CD8-positive, alpha-beta memory T cell (primary cell): ENCODE measurements around the gene EPB42. TPM values are rescaled to one million over a fixed set of nuclear protein-coding genes. Genes with fewer than 3 reads are reported as not detected.

ENCODE experiments used
- CTCF ChIA-PET: fragments of 350-600 bp; sonication (Branson Sonifier 250); formaldehyde crosslinking; loops from one replicate; lab custom pipeline; 2021; ENCODE audit warnings: antibody characterized with exemption; lab: Charles Lee
- POLR2A ChIA-PET: fragments of 350-600 bp; sonication (Branson Sonifier 250); formaldehyde crosslinking; loops from one replicate; lab custom pipeline; 2021; ENCODE audit warnings: antibody characterized with exemption; lab: Charles Lee
- DNase-seq, 5 donors: peaks; one replicate each; pipeline versions ENCODE4 v3.0.0 to v3.0.0-alpha.2; 2020 to 2022; ENCODE audit warnings: mixed read lengths in 1 of 5
- H3K27ac ChIP-seq: one replicate; pipeline ENCODE4 v1.7.0; 2013; ENCODE audit warnings: low read depth, mild to moderate bottlenecking, low read length, moderate library complexity
- H3K27me3 ChIP-seq: 2 replicates; pipeline ENCODE4 v1.7.0; 2013; ENCODE audit warnings: low read length, mild to moderate bottlenecking; ENCODE audit not compliant: insufficient read depth, poor library complexity, severe bottlenecking
- H3K36me3 ChIP-seq: 2 replicates; pipeline ENCODE4 v1.7.0; 2013; ENCODE audit warnings: mild to moderate bottlenecking, low read length, moderate library complexity; ENCODE audit not compliant: insufficient read depth
- H3K4me1 ChIP-seq: 2 replicates; pipeline ENCODE4 v1.7.0; 2013; ENCODE audit warnings: mild to moderate bottlenecking, low read length, moderate library complexity; ENCODE audit not compliant: insufficient read depth
- H3K4me3 ChIP-seq: 2 replicates; pipeline ENCODE4 v1.7.0; 2013; ENCODE audit warnings: mild to moderate bottlenecking, low read length
- H3K9me3 ChIP-seq: 2 replicates; pipeline ENCODE4 v1.7.0; 2013; ENCODE audit warnings: mild to moderate bottlenecking, low read length
- H3K27ac Mint-ChIP-seq, 8 donors: one replicate each; pipeline ENCODE4 v1.8.0; 2020 to 2021; ENCODE audit warnings: mixed read lengths in 8 of 8, mild to moderate bottlenecking in 6 of 8, inconsistent platforms in 3 of 8, moderate library complexity in 3 of 8
- H3K27me3 Mint-ChIP-seq, 2 donors: one replicate each; pipeline ENCODE4 v1.8.0; 2020 to 2021; ENCODE audit warnings: mixed read lengths in 2 of 2, mild to moderate bottlenecking in 1 of 2, moderate library complexity in 1 of 2
- H3K36me3 Mint-ChIP-seq, 3 donors: one replicate each; pipeline ENCODE4 v1.8.0; 2020 to 2021; ENCODE audit warnings: mixed read lengths in 3 of 3, inconsistent platforms in 1 of 3, mild to moderate bottlenecking in 1 of 3
- H3K4me1 Mint-ChIP-seq, 3 donors: one replicate each; pipeline ENCODE4 v1.8.0; 2020 to 2021; ENCODE audit warnings: mixed read lengths in 3 of 3, inconsistent platforms in 1 of 3, mild to moderate bottlenecking in 1 of 3
- H3K4me3 Mint-ChIP-seq, 7 donors: one replicate each; pipeline ENCODE4 v1.8.0; 2020 to 2021; ENCODE audit warnings: mixed read lengths in 7 of 7, mild to moderate bottlenecking in 6 of 7, moderate library complexity in 4 of 7, inconsistent platforms in 2 of 7
- H3K9me3 Mint-ChIP-seq, 5 donors: one replicate each; pipeline ENCODE4 v1.8.0; 2020 to 2022; ENCODE audit warnings: mixed read lengths in 5 of 5, mild to moderate bottlenecking in 3 of 5, moderate library complexity in 2 of 5, inconsistent platforms in 1 of 5
- polyA plus RNA-seq: library from polyadenylated mRNA; unstranded; fragments of 300-500 nt; fragmentation: Illumina TruSeq; gene quantifications from one replicate; pipeline ENCODE4 v1.2.3, GENCODE V29; 2021
- total RNA-seq, 2 experiments: library from RNA; stranded (reverse); gene quantifications; one replicate each; pipeline ENCODE4 v1.2.3, GENCODE V29; 2021

The EPB42 gene
- not detected for total RNA-seq
- polyA plus RNA-seq = not detected

- no peak for DNase-seq
- Histone ChIP-seq H3K27ac (no peak within 1 kb of the TSS), H3K9me3 (no peaks in the 10 kb centered on the region), H3K4me1 (no peaks in the 10 kb centered on the region), H3K27me3 (no peaks in the 10 kb centered on the region), H3K4me3 (no peak within 1 kb of the TSS), H3K36me3 (no peaks in the 10 kb centered on the region)
- H3K27ac Mint-ChIP-seq = peak within 1 kb of the TSS in 1 of 8 donors; percentile 82
- no peaks in the 10 kb centered on the region for H3K36me3 Mint-ChIP-seq
- H3K4me3 Mint-ChIP-seq = no peak within 1 kb of the TSS
- H3K9me3 Mint-ChIP-seq = peaks cover 0 to 3% (median 0%) of the 10 kb centered on the region in 5 donors
- peaks cover 18 to 39% of the 10 kb centered on the region in 2 donors for H3K27me3 Mint-ChIP-seq
- ChIA-PET CTCF (no interaction called here), POLR2A (no interaction called here)
- H3K4me1 Mint-ChIP-seq = peaks cover 6 to 8% (median 6%) of the 10 kb centered on the region in 3 donors
Observed at GRCh38 chr15:43220991-43221403, at the start of gene EPB42. Gene EPB42, minus strand, starts transcription at chr15:43221018. Its CDS starts 193 bp downstream, at chr15:43220825.

GRCh38 chr15:43270113-43270665 lies 49.4 kb upstream of the EPB42 start:
- POLR2A ChIA-PET = no interaction called here
- peaks cover 0 to 8% (median 0%) of the 10 kb centered on the region in 3 donors for H3K36me3 Mint-ChIP-seq

GRCh38 chr15:43268111-43269105 lies 47.6 kb upstream of the EPB42 start:
- peaks cover 5 to 9% (median 7%) of the 10 kb centered on the region in 3 donors for H3K4me1 Mint-ChIP-seq
- no peak overlapping the region for H3K4me3 Mint-ChIP-seq
- H3K9me3 Mint-ChIP-seq = peaks cover 1 to 7% (median 4%) of the 10 kb centered on the region in 5 donors
- ChIA-PET CTCF (interaction anchor here (1.8 kb wide), 1 partner anchor 17 kb away, joined by 4 read pairs; no protein-coding TSS in a partner anchor), POLR2A (no interaction called here)
- Histone ChIP-seq H3K4me1 (no peaks in the 10 kb centered on the region), H3K36me3 (no peaks in the 10 kb centered on the region), H3K27ac (no peak overlapping the region), H3K9me3 (no peaks in the 10 kb centered on the region), H3K4me3 (no peak overlapping the region), H3K27me3 (no peaks in the 10 kb centered on the region)
- peaks cover 0 to 8% (median 0%) of the 10 kb centered on the region in 3 donors for H3K36me3 Mint-ChIP-seq
- H3K27ac Mint-ChIP-seq = peak overlapping the region in 1 of 8 donors; percentile 27
- no peak for DNase-seq
- H3K27me3 Mint-ChIP-seq = peaks cover 10 to 53% of the 10 kb centered on the region in 2 donors

More at GRCh38 chr15:43270113-43270665, 49.4 kb upstream of the EPB42 start:
- peaks cover 10 to 55% of the 10 kb centered on the region in 2 donors for H3K27me3 Mint-ChIP-seq
- Histone ChIP-seq H3K27me3 (no peaks in the 10 kb centered on the region), H3K4me1 (no peaks in the 10 kb centered on the region), H3K9me3 (no peaks in the 10 kb centered on the region), H3K4me3 (no peak overlapping the region), H3K27ac (no peak overlapping the region), H3K36me3 (no peaks in the 10 kb centered on the region)
- no peak for DNase-seq
- H3K4me3 Mint-ChIP-seq = no peak overlapping the region
- peaks cover 5 to 9% (median 7%) of the 10 kb centered on the region in 3 donors for H3K4me1 Mint-ChIP-seq
- peaks cover 1 to 7% (median 4%) of the 10 kb centered on the region in 5 donors for H3K9me3 Mint-ChIP-seq
- peak overlapping the region in 2 of 8 donors; percentile 71 to 81 for H3K27ac Mint-ChIP-seq
- CTCF ChIA-PET = interaction anchor here (1.8 kb wide), 1 partner anchor 15 kb away, joined by 4 read pairs; no protein-coding TSS in a partner anchor

GRCh38 chr15:43267439-43267838 lies 46.6 kb upstream of the EPB42 start:
- ChIA-PET POLR2A (no interaction called here), CTCF (interaction anchor here (1.8 kb wide), 1 partner anchor 18 kb away, joined by 4 read pairs; no protein-coding TSS in a partner anchor)
- peaks cover 0 to 8% (median 0%) of the 10 kb centered on the region in 3 donors for H3K36me3 Mint-ChIP-seq
- DNase-seq = no peak
- no peak overlapping the region for H3K4me3 ChIP-seq
- H3K4me3 Mint-ChIP-seq = no peak overlapping the region
- H3K9me3 Mint-ChIP-seq = peaks cover 0 to 7% (median 4%) of the 10 kb centered on the region in 5 donors
- no peaks in the 10 kb centered on the region for H3K27me3 ChIP-seq
- no peaks in the 10 kb centered on the region for H3K9me3 ChIP-seq
- H3K4me1 Mint-ChIP-seq = peaks cover 5 to 9% (median 7%) of the 10 kb centered on the region in 3 donors
- H3K27ac ChIP-seq = no peak overlapping the region
- no peak overlapping the region for H3K27ac Mint-ChIP-seq
- no peaks in the 10 kb centered on the region for H3K36me3 ChIP-seq
- no peaks in the 10 kb centered on the region for H3K4me1 ChIP-seq
- H3K27me3 Mint-ChIP-seq = peaks cover 10 to 54% of the 10 kb centered on the region in 2 donors

- no peak for DNase-seq
- Histone ChIP-seq H3K4me3 (no peak within 1 kb of the TSS), H3K4me1 (no peaks in the 10 kb centered on the region), H3K36me3 (no peaks in the 10 kb centered on the region), H3K9me3 (no peaks in the 10 kb centered on the region), H3K27ac (no peak within 1 kb of the TSS), H3K27me3 (no peaks in the 10 kb centered on the region)
- H3K9me3 Mint-ChIP-seq = peaks cover 0 to 2% (median under 1%) of the 10 kb centered on the region in 5 donors
- peaks cover 0 to 2% (median 0%) of the 10 kb centered on the region in 3 donors for H3K36me3 Mint-ChIP-seq
- H3K27ac Mint-ChIP-seq = no peak within 1 kb of the TSS
- peaks cover 9 to 48% of the 10 kb centered on the region in 2 donors for H3K27me3 Mint-ChIP-seq
- no peak within 1 kb of the TSS for H3K4me3 Mint-ChIP-seq
- ChIA-PET CTCF (interaction anchor here (1.8 kb wide), 1 partner anchor 19 kb away, joined by 4 read pairs; no protein-coding TSS in a partner anchor), POLR2A (no interaction called here)
- peaks cover 5 to 9% (median 7%) of the 10 kb centered on the region in 3 donors for H3K4me1 Mint-ChIP-seq
Observed at GRCh38 chr15:43266834-43267233, 46.0 kb upstream of the EPB42 start, which contains the start of gene TGM5. Gene TGM5, minus strand, starts transcription at chr15:43266928. Its CDS starts 79 bp downstream, at chr15:43266849.

- Mint-ChIP-seq H3K27me3 (peaks cover 10 to 45% of the 10 kb centered on the region in 2 donors), H3K27ac (no peak overlapping the region), H3K4me1 (peaks cover 5 to 9% (median 6%) of the 10 kb centered on the region in 3 donors), H3K9me3 (no peaks in the 10 kb centered on the region), H3K4me3 (no peak overlapping the region), H3K36me3 (no peaks in the 10 kb centered on the region)
- DNase-seq = no peak
- ChIA-PET CTCF (interaction anchor here (1.8 kb wide), 1 partner anchor 19 kb away, joined by 4 read pairs; no protein-coding TSS in a partner anchor), POLR2A (no interaction called here)
- H3K9me3 ChIP-seq = no peaks in the 10 kb centered on the region
- H3K27ac ChIP-seq = no peak overlapping the region
- H3K27me3 ChIP-seq = no peaks in the 10 kb centered on the region
- no peaks in the 10 kb centered on the region for H3K4me1 ChIP-seq
- H3K4me3 ChIP-seq = no peak overlapping the region
- H3K36me3 ChIP-seq = no peaks in the 10 kb centered on the region
Observed at GRCh38 chr15:43266386-43266785, 45.6 kb upstream of the EPB42 start.

GRCh38 chr15:43260011-43260615 lies 39.3 kb upstream of the EPB42 start:
- CTCF ChIA-PET = no interaction called here
- H3K27me3 Mint-ChIP-seq = peaks cover 9 to 26% of the 10 kb centered on the region in 2 donors
- H3K36me3 Mint-ChIP-seq = no peaks in the 10 kb centered on the region
- POLR2A ChIA-PET = no interaction called here
- DNase-seq = no peak
- Histone ChIP-seq H3K27ac (no peak overlapping the region), H3K36me3 (no peaks in the 10 kb centered on the region), H3K4me1 (no peaks in the 10 kb centered on the region), H3K27me3 (no peaks in the 10 kb centered on the region), H3K4me3 (no peak overlapping the region), H3K9me3 (no peaks in the 10 kb centered on the region)
- H3K4me3 Mint-ChIP-seq = no peak overlapping the region
- H3K27ac Mint-ChIP-seq = no peak overlapping the region
- no peaks in the 10 kb centered on the region for H3K4me1 Mint-ChIP-seq
- no peaks in the 10 kb centered on the region for H3K9me3 Mint-ChIP-seq
